Stimulated activated CD8-positive, alpha-beta memory T cell treated with anti-CD3 and anti-CD28 coated beads, Interleukin-4, amount 100 ng/mL, for 24 hours (primary cell): Measurements from ENCODE around the gene MCL1.
A peak's percentile ranks its signal among the peaks of the same experiment; 100 is the strongest.
"Not testable (repeated sequence)": the region's sequence is repeated elsewhere in the genome, so short reads cannot be mapped to it uniquely, and the experiment has no call there.

Source experiments
- DNase-seq: peaks from one replicate; pipeline ENCODE4 v3.0.0-alpha.2; 2020; ENCODE audit warnings: low read depth

Gene MCL1

DNA sequence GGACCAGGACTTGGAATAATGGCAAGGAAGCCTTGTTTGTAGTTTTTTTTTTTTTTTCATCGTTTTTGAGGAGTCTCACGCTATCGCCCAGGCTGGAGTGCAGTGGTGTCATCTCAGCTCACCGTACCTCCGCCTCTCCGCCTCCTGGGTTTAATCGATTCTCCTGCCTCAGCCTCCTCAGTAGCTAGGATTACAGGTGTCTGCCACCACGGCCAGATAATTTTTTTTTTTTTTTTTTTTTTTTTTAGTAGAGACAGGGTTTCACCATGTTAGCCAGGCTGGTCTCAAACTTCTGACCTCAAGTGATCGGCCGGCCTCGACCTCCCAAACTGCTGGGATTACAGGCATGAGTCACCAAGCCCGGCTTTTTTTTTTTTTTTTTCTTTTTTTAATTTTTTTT is 23.0 kb upstream of the MCL1 start:
- not testable (repeated sequence) for DNase-seq

DNA sequence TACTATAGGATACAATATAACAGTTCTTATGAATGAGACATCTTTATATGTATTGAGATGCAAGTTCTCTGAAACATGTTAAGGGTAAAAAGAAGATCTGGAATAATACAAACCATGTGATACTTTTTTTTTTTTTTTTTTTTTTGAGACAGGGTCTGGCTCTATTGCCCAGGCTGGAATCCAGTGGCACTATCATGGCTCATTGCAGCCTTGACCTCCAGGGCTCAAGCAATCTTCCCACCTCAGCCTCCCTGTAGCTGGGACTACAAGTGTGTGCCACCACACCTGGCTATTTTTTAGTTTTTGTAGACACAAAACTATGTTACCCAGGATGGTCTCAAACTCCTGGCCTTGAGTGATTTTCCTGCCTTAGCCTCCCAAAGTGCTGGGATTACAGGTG is 22.1 kb upstream of the MCL1 start:
- DNase-seq = no peak

DNA sequence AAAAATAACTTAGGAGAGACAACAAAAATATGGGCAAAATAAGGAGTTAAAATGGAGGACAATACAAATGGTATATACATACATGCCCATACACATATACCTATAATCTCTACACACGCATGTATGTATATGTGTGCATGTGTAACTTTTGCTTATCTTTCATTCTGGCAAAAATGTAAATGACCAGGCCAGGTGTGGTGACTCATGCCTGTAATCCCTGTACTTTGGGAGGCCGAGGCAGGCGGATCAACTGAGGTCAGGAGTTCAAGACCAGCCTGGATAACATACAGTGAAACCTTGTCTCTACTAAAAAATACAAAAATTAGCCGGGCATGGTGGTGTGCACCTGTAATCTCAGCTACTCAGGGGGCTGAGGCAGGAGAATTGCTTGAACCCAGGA is 18.9 kb upstream of the MCL1 start:
- DNase-seq = not testable (repeated sequence)

DNA sequence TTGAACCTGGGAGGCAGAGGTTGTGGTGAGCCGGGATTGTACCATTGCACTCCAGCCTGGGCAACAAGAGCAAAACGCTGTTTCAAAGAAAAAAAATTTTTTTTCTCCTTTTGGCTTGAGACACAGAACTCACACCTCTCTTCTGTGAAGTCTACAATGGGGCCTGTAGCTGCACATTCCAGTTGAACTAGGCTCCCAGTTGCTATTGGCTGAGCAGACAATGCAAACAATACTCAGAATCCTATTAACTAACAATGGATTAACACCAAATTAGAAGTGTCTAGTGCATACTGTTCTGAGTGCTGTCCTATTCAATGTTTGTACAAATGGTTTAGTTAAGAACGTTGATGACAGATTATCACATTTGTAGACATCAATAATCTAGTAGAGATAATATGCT is 17.6 kb upstream of the MCL1 start:
- no peak for DNase-seq

DNA sequence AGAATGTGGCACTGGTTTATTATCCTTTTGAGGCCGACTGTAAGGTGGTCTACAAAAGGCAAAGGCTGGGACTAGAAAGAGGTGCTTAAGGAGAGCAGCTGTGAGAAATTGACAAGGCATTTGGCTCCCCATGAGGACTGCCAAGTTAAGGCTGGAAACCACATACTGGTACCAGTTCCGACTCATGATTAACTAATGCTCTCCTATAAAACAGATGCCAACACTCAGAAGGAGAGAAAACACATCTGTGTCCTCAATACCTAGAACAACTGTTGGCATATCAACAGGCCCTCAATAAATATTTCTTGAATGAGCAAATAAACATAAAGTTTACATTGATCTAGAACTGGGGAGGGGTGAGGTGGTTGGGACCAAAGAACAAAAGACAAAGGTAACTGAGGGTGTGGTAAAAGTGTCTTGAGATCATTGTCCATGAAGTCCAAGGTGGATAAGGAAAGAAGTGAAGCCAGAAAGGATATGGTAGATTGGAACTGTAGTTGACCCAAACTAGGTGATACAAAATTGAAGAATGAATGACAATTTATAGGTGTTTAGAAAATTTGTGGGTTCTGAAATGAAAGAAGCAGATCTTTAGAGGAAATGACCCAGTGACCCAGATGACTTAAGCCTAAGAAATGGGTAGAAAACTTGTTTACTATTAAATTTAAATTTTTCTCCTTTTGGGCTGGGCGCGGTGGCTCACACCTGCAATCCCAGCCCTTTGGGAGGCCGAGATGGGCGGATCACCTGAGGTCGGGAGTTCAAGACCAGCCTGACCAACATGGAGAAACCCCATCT is 16.9 kb upstream of the MCL1 start:
- no peak for DNase-seq

DNA sequence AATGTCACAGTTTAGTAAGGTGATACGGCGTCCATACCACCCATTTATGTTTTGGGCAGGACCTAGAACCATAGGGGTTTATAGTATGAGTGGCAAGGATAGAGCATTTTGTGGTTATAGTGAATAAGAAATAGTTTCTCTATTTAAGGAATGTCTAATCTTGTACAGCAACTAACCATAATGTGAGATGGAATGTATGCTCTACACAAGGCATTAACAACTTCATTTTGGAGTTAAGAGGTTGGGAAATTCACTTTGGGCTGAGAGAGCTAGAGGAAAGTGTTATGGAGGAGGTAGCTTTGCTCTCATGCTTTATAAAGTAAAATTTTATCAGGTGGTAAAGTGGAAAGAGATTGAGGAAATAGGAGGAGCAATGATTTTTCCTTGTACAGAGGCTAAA is 3.0 kb upstream of the MCL1 start:
- DNase-seq = no peak

DNA sequence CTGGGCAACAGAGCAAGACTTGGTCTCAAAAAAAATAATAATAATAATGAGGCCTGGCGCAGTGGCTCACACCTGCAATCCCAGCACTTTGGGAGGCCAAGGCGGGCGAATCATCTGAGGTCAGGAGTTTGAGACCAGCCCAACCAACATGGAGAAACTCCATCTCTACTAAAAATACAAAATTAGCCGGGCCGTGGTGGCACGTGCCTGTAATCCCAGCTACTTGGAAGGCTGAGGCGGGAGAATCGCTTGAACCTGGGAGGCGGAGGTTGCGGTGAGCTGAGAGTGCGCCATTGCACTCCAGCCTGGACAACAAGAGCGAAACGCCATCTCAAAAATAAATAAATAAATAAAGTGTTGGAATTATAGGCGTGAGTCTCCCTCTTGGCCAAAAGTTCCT is 2.6 kb upstream of the MCL1 start:
- not testable (repeated sequence) for DNase-seq

DNA sequence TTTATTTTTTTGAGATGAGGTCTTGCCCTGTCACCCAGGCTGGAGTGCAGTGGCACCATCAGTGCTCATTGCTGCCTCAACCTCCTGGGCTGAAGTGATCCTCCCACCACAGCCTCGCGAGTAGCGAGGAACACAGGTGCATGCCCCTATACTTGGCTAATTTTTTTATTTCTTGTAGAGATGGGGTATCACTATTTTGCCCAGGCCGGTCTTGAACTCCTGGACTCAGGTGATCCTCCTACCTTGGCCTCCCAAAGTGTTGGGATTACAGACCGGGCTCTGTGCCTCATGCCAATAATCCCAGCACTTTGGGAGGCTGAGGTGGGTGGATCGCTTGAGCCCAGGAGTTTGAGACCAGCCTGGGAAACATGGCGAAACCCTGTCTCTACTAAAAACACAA is 2.0 kb upstream of the MCL1 start:
- not testable (repeated sequence) for DNase-seq

DNA sequence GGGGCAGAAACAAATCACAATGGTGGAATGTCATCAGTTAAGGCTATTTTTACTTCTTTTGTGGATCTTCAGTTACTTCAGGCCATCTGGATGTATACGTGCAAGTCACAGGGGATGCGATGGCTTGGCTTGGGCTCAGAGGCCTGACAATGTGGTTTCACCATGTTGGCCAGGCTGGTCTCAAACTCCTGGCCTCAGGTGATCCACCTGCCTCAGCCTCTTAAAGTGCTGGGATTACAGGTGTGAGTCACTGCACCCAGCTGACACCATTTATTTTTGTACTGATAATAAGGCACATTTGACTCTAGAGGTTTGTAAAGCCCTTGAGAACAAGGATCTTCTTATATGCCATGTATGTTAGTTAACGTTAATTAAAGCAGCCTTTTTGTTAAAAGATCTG is 1.6 kb upstream of the MCL1 start:
- not testable (repeated sequence) for DNase-seq

DNA sequence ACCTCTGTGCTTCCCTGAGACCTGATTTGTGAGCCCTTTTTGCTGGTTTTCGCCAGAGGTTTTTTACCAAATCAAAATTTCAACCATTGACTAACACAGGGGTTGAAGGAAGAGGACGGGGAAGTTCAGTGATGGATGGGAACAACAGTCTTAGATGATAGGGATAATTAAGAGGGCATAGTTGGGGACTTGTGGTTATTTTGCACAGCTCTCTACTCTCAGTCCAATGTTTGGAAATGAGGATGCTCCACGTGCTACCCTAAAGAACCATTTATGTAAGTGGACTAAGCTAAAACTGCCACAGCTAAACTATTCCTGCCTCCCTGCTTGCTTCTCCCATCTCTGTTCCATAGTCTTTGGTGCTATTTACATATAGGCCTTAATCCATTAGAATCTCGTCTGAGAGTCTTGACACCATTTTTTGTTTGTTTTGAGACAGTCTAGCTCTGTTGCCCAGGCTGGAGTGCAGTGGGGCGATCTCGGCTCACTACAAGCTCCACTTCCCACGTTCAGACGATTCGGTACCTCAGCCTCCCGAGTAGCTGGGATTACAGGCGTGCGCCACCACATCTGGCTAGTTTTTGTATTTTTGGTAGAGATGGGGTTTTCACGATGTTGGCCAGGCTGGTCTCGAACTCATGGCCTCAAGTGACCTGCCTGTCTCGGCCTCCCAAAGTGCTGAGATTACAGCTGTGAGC is 684 bp upstream of the MCL1 start:
- no peak for DNase-seq

DNA sequence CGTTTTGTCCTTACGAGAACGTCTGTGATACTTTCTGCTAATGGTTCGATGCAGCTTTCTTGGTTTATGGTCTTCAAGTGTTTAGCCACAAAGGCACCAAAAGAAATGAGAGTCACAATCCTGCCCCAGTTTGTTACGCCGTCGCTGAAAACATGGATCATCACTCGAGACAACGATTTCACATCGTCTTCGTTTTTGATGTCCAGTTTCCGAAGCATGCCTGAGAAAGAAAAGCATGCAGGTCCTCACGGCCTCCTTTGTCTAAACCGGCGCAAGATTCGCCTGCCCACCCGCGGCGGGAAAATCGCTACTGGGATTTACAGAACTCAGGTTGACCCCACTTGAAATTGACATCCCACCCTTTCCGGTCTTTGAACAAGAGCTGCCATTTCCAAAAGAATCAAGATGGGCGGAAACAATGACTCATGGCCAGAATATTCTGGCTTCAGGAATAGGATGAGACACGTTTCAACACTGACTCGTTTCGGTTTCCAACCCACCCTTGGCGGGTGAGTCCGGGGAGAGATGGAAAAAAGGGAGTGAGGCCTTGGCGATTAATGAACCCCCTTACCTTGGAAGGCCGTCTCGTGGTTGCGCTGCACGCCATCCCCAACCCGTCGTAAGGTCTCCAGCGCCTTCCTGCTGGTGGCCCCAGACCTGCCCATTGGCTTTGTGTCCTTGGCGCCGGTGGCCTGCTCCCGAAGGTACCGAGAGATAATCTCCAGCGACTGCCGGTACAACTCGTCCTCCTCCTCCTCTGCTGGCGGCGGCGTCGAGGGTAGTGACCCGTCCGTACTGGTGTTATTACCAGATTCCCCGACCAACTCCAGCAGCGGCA is 919 bp downstream of the MCL1 start:
- peak; percentile 37 for DNase-seq

DNA sequence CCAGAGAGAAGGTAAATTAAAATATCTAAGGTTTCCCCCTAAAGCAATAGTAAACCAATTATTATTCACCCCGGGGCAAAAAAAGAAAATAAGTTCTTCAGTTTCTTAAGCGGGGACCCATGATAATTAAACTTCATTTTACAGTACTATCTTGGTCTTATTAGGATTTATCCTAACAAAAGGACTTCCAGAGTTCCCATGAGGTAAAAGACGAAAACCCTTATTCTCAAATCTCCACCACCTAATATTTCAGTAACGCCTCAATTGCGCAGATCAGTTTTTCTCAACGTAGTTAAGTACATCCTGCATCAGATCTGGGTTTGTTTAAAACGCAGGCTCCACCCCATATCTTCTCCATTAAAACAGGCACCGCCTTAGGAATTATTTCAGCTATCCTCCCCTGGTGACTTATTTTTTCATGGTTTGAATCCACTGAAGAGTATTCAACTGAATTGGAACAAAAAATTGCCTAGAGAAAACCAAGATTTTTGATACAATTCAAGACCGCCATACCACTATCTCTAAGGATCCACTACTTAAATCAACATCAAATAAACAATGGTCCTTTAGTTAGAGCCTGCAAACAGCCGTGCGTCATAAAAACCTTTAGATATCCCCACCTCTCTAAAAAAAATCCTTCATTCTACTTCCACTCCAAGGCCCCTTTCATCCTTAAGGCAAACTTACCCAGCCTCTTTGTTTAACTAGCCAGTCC is 1.7 kb downstream of the MCL1 start:
- DNase-seq = no peak

DNA sequence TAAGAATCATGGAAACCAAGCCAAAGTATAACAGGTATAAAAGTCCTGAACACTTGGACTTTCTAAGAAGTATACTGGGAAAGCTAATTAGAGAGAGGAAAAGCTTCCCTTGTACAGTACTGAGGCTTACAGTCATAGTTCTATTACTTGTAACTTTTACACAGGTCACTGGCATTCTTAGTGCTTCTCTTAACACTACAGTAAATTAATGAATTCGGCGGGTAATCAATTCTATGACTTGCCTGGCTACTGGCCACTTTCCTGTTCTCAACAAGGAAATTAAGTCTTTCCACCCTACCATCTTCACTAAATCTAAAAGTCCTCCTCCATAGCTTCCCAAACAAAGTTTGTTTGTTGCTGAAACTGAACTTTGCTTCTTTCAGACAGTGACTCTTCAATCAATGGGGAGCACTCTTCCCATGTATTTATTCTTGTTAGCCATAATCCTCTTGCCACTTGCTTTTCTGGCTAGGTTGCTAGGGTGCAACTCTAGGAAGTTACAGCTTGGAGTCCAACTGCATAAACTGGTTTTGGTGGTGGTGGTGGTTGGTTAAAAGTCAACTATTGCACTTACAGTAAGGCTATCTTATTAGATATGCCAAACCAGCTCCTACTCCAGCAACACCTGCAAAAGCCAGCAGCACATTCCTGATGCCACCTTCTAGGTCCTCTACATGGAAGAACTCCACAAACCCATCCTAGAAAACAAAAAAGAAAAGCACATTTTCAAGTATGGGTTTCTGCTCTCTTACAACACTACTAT is 2.4 kb downstream of the MCL1 start:
- no peak for DNase-seq

DNA sequence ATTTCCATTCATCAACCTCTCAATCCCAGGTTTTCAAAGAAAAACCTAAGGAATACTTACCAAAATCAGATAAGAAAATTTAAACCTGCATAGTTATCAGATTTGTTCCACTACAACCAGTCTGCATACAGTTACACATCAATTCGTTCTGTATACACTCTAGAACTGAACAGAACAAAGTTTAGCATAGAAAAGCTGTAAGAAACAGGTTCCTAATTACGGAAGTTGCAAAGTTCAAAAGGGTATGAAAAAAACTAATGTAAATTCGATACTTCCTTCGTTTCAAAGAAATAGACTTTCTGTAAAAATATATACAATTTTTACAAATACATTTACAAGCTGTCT is 3.1 kb downstream of the MCL1 start:
- DNase-seq = no peak

DNA sequence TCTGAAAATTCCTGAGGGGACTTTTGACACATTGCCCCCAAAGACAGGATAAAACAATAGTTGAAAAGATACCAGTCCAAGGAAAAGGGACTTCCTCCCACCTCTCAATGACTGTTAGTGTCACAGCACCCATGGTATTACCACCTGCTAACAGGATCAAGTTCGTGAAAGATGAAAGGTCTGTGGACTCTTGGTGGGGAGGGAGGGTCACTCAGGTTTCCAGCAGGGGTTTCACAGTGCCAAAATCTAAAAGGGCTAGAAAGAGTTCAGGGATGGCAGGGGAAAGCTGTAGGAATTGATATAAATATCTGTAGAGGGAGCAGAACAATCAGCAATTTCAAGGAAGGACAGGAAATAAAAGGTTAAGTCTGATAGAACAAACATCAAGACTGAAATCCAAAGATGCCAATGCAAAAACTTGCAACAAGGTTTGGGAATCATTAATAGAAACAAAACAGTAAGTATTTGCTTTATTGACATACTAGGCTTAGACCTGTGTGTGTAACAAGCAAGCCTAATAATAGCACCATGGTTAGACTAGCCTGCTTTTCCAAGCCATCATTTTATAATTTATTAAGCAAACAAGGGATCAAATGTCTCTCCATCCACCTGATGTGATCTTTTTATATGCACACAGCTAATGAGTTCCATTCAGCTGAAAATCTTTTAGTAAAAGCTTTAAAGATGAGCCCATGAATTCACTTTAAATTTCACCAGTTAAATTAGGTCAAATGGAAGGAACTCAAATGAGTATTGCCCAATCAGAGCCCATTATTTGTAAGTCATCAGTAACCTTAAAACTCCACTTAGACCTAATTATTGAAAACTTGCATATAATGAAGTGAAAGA is 3.7 kb downstream of the MCL1 start:
- DNase-seq = no peak

DNA sequence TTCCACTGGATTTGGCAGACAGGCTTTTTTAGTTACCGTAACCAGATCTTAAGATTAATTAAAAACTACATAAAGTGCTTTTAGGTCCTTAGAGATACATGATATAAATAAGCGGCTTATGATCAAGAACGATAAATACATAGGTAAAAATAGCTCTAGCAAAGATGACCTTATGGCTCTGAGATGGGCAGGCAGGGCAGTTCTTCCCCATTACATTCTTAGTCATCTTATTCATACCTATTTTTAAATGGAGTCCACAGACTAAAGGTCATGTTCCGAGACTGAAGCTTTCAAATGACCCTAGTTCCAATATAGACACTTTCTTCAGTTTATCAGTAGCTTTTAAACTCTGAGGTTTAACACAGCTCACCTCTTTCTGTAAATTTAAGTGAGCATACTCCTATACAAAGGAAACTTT is 4.3 kb downstream of the MCL1 start:
- DNase-seq = no peak

DNA sequence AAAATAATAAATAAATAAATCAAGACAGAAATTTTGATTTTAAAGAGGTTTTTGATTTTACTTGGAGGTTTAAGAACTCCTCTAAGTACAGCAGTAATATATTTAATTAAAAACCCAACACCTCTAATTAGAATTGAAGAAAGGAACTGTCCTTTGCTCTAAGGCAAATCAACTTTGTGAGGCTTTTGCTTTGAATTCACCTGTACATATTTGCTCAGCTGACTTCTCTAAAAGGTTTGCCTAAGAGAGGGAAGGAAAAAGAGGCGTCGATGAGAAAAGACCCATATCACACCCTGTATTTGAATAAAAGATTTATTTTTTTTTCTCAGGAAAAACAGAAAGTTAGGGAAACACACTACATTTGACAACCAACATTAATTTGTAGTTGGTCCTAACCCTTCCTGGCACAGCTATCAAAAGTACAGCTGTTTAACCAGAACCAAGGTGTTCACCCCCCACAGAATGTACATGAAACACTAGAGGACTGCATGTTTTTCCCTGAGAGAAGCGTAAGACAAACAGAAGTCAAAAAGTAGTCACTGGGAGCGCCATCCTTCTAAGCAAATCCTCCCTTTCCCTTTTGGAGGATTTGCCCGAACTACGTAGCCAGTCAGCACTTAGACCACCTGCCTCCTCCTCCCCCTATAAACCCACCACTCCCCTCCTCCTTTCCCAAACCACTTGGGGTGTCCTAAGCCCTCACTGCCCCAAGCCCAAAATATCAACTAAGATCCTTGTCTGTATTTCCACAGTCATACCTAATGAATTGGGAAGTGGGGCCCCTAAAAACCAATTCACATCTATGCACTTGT is 4.9 kb downstream of the MCL1 start:
- no peak for DNase-seq

DNA sequence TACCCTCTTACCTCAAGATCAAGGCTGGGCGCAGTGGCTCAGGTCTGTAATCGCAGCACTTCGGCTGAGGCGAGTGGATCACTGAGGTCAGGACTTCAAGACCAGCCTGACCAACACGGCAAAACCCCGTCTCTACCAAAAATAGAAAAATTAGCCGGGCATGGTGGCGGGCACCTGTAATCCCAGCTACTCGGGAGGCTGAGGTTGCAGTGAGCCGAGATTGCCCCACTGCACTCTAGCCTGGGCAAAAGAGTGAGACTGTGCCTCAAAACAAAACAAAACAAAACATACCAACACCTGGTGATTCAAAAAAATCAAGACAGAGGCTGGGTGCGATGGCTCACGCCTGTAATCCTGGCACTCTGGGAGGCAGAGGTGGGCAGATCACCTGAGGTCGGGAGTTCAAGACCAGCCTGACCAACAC is 5.8 kb downstream of the MCL1 start:
- DNase-seq = not testable (repeated sequence)

DNA sequence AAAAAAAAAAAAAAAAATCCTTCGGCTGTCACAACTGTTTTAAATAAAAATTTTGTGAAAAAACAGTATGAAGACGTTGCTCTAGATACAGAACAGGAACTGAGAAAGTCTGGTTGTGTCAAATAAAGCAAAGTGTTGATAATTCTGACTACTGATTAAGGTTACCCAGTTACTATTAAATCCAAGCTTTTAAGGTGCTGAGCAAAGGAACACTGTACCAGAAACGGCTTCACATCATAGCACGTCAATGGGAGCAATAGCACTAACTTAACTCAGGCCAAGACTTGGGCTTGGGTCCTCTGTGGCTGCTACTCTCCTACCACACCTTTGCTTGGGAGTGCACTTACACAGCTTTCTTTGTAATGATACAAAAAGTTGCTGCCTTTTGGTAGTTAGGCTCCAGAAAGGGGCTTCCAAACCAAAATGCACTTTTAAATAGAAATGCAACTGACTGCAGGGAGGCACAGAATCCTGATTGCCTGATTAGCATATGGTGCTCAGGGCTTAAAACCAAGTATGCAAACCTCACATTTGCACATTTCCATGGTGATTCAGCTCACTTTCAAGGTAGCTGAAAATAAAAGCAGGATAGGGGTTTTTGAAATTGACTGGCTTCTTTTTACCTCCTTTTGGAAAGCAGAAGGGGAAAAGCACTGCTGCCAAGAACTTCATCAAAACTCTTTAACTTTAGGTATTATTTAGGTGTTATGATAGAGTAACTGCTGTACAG is 6.3 kb downstream of the MCL1 start:
- DNase-seq = no peak
